Karpas-422 (cell line): ENCODE data around the gene PSMD10. TPM values are rescaled to one million over a fixed set of nuclear protein-coding genes. Genes with fewer than 3 reads are reported as not detected.

Source experiments
- DNase-seq: peaks from one replicate; pipeline ENCODE4 v3.0.0-alpha.2; 2015
- H2AFZ ChIP-seq: fragments of 200-600 bp; sonication (generic); 2 replicates; pipeline ENCODE4 v1.6.1; 2014; ENCODE audit warnings: antibody characterized with exemption, low read length, mixed read lengths
- H3K27ac ChIP-seq: fragments of 200-600 bp; sonication (generic); 2 replicates; pipeline ENCODE4 v1.5.1; 2014; ENCODE audit warnings: mild to moderate bottlenecking, low read length, moderate library complexity
- H3K27me3 ChIP-seq: fragments of 200-600 bp; sonication (generic); 2 replicates; pipeline ENCODE4 v1.6.1; 2014; ENCODE audit warnings: low read length, mixed read lengths
- H3K36me3 ChIP-seq: fragments of 200-600 bp; sonication (generic); 2 replicates; pipeline ENCODE4 v1.6.1; 2014; ENCODE audit warnings: low read length, mixed read lengths; ENCODE audit not compliant: insufficient read depth
- H3K4me1 ChIP-seq: fragments of 200-600 bp; sonication (generic); 2 replicates; pipeline ENCODE4 v1.6.1; 2014; ENCODE audit warnings: mild to moderate bottlenecking, low read length, mixed read lengths
- H3K4me2 ChIP-seq: fragments of 200-600 bp; sonication (generic); 2 replicates; pipeline ENCODE4 v1.6.1; 2014; ENCODE audit warnings: low read length, low read depth, mild to moderate bottlenecking; ENCODE audit not compliant: poor library complexity, severe bottlenecking
- H3K4me3 ChIP-seq: fragments of 200-600 bp; sonication (generic); 2 replicates; pipeline ENCODE4 v1.5.1; 2014; ENCODE audit warnings: mild to moderate bottlenecking, antibody characterized with exemption, low read length, mixed read lengths
- H3K79me2 ChIP-seq: fragments of 200-600 bp; sonication (generic); 2 replicates; pipeline ENCODE4 v1.6.1; 2014; ENCODE audit warnings: mild to moderate bottlenecking, low read length, mixed read lengths
- H3K9ac ChIP-seq: fragments of 200-600 bp; sonication (generic); 2 replicates; pipeline ENCODE4 v1.6.0; 2014; ENCODE audit warnings: low read length
- H3K9me2 ChIP-seq: fragments of 200-600 bp; sonication (generic), shearing (Covaris generic); replicated peaks from 2 replicates; pipeline ENCODE4 v1.6.0; 2014; ENCODE audit warnings: mild to moderate bottlenecking, low read length, moderate library complexity; ENCODE audit not compliant: insufficient read depth
- H3K9me3 ChIP-seq: fragments of 300-700, 200-600 bp; sonication (generic); 2 replicates; pipeline ENCODE4 v1.6.1; 2014; ENCODE audit warnings: low read length, mixed read lengths
- H4K20me1 ChIP-seq: fragments of 200-600 bp; sonication (generic); 2 replicates; pipeline ENCODE4 v1.6.1; 2014; ENCODE audit warnings: mild to moderate bottlenecking, antibody characterized with exemption, low read length, low read depth; ENCODE audit not compliant: insufficient read depth
- total RNA-seq: library from RNA; depleted of rRNA; stranded (reverse); fragments of >200 nt; shearing (Covaris generic); gene quantifications from 2 replicates; pipeline ENCODE4 v1.2.3, GENCODE V29; 2014; ENCODE audit warnings: low replicate concordance; rRNA removed

The PSMD10 gene
- total RNA-seq, 1 experiment from 2014 or later, result 60.8 TPM

DNA sequence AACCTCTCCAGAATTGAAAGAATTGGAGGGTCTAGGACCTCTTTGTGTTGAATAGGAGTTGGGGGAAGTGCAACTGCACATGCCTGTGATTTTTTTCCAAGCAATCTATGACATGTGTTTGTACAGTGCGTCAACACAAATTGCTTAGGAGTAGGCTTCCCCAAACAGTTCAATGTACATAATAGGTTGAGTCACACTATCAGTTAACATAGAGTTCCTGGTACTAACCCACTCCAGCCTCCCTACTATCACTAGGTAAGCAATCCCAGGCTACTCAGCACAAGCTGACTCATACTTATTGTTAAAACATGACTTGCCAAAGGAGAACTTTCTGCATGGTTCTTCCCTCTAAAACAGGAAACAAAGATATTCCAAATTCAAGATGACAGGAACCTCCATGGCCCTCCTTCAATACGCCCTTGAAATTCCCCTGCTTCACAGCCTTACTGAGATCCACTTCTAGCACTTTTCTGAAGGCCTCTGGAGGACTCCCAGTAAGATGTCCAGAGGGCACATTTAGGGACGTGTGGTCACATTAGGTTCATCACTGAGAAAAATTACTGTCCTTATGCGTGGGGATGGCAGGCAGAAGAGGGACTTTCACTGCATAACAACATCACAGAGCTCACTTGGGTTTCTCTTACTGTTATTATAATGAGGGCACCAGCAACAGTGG, 54.9 kb downstream of the PSMD10 start:
- no peaks in the 10 kb centered on the region for H3K79me2 ChIP-seq
- H3K36me3 ChIP-seq, result no peaks in the 10 kb centered on the region
- H3K4me2 ChIP-seq, result no peak overlapping the region
- no peak for DNase-seq
- H4K20me1 ChIP-seq, result no peaks in the 10 kb centered on the region
- no peaks in the 10 kb centered on the region for H3K9me3 ChIP-seq
- no peaks in the 10 kb centered on the region for H3K4me1 ChIP-seq
- H3K4me3 ChIP-seq, result no peak overlapping the region
- no peak overlapping the region for H2AFZ ChIP-seq
- no peak overlapping the region for H3K9ac ChIP-seq
- H3K9me2 ChIP-seq, result no peaks in the 10 kb centered on the region
- H3K27me3 ChIP-seq, result no peaks in the 10 kb centered on the region
- H3K27ac ChIP-seq, result no peak overlapping the region

- H3K27ac ChIP-seq, result no peak overlapping the region
- no peaks in the 10 kb centered on the region for H3K27me3 ChIP-seq
- H3K79me2 ChIP-seq, result no peaks in the 10 kb centered on the region
- no peaks in the 10 kb centered on the region for H3K36me3 ChIP-seq
- H3K9ac ChIP-seq, result no peak overlapping the region
- H3K4me1 ChIP-seq, result peaks cover 9% of the 10 kb centered on the region
- H2AFZ ChIP-seq, result no peak overlapping the region
- no peaks in the 10 kb centered on the region for H3K9me3 ChIP-seq
- H3K4me3 ChIP-seq, result no peak overlapping the region
- no peaks in the 10 kb centered on the region for H3K9me2 ChIP-seq
- no peak for DNase-seq
- H3K4me2 ChIP-seq, result no peak overlapping the region
- no peaks in the 10 kb centered on the region for H4K20me1 ChIP-seq
Measured at GRCh38 chrX:108034725-108035124, 56.6 kb downstream of the PSMD10 start.

Other genes starting within 250 kb of the PSMD10 start
- not detected in 2 replicates for gene TEX13B, start 109.2 kb downstream of the PSMD10 start, total RNA-seq
- gene VSIG1, start 46.5 kb downstream of the PSMD10 start, total RNA-seq, result not detected in 2 replicates
- 11.5 and 13.2 TPM in 2 replicates for gene ATG4A, start 236 bp upstream of the PSMD10 start, total RNA-seq